NCI-H1436 treated with DMSO at 0.1 percent for 48 hours (cell line): ENCODE data around the gene AKIP1.
"Not testable (repeated sequence)": the region's sequence is repeated elsewhere in the genome, so short reads cannot be mapped to it uniquely, and the experiment has no call there.

ENCODE experiments used
- DNase-seq: peaks from one replicate; lab custom pipeline; 2025; lab: John Stamatoyannopoulos, UW

Gene AKIP1

GRCh38 chr11:8917157-8917825 lies 6.3 kb downstream of the AKIP1 start:
- no peak for DNase-seq

- DNase-seq = no peak
Observed at GRCh38 chr11:8922691-8923090, 11.7 kb downstream of the AKIP1 start.

GRCh38 chr11:8925711-8926110 lies 14.7 kb downstream of the AKIP1 start:
- DNase-seq = no peak

DNA sequence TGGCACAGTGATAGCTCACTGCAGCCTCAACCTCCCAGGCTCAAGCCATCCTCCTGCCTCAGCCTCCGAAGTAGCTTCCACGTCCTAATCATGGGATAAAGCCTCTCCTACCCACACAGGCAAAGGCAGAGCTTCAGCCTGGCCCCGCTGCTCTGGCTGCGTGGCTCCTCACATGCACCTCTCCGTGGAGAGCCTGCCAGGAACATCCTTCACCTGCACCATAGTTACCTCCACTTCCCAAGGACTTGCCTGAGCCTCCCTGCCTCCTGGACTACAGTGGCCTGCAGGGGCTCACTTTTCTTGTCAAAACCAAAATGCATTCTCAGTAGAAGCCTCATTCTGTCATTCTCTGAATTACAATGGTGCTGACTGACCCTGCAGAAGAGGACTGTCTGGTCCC lies 15.2 kb downstream of the AKIP1 start:
- no peak for DNase-seq

- no peak for DNase-seq
Observed at GRCh38 chr11:8927233-8927632, 16.2 kb downstream of the AKIP1 start.

DNA sequence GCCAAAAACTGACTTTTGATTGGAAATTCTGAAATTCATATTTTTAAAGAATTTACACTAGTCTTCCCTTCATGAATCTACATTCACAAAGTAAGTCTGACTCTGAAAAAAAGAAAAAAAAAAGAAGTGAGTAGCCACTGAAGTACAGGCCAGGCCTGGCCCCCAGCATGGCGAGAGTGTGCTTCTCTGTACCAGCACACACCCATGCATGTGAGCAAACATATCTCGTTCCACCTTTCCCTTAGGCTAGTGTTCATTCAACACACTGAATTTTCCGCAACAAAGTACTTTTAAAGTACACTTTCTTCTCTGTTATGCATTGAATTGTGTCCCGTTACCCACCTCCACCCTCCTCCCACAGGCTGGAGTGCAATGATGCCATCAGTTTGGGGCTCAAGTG lies 17.2 kb downstream of the AKIP1 start:
- DNase-seq = no peak

- DNase-seq = no peak
Observed at GRCh38 chr11:8928981-8929615, 18.1 kb downstream of the AKIP1 start.

DNA sequence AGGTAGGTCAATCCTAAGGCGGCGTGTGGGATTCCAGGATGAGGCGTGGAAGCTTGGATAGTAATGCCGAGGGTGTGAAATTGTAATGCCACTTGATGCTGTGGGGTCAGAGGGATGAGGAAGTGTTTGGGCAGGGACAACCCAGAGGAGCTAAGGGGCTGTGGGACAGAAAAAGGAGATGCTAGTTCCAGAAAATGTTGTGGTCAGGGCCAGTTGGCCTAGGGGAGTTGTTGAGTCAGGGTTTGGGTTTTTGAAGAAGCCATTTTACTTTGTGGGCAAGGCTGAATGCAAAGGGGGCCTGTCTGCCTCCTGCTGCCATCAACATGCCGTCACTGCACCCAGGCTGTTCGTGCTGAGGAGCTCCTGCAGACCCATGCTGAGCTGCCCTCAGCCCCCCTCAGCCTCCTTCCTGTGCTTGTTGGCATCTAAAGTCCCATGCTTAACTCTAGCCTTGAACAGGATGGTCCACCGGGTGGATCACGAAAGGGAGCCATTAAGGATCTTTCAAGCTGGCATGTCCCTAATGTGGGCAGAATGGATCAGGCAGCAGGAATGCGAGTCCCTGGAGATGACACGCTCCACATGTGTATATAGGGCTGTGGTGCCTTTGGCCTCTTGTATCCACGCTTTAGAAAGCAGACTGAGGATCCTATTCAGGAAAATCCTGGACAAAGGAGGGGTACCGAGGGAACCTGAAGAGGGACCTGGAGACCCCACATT lies 19.6 kb downstream of the AKIP1 start:
- DNase-seq = no peak

DNA sequence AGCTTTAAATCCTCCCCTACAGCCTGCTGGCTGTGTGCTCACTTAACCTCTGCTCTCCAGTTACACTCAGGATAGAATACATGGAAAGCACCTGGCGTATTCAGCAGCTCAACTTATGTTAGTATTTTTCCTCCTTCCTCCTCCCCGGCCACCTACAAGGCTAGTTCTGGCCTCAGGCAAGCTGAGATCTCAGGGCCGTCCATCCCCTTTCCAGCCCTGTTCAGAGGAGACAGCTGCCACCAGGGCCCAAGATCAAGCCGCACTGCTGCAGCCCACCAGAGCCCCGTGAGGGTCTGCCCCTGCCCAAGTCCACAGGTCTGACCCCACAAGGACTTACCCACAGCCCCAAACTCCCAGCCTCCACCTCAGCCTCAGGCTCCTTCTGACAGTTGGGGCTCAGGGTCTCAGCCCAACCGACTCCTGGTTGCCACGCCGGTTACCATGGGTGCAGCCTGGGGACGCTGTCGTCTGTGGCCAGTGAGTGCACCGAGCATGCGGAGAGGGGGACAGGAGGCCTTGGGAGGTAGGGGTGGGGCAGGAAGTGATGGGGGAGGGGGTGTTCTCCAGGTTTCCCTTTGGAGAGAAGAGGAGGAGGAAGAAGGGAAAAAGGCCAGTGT lies 21.7 kb downstream of the AKIP1 start, which contains the start of gene C11orf16:
TSS of gene C11orf16 (minus strand) at position 384 of the 617 bp plus-strand sequence. CDS start 639 bp downstream, outside the sequence.
- DNase-seq = no peak

DNA sequence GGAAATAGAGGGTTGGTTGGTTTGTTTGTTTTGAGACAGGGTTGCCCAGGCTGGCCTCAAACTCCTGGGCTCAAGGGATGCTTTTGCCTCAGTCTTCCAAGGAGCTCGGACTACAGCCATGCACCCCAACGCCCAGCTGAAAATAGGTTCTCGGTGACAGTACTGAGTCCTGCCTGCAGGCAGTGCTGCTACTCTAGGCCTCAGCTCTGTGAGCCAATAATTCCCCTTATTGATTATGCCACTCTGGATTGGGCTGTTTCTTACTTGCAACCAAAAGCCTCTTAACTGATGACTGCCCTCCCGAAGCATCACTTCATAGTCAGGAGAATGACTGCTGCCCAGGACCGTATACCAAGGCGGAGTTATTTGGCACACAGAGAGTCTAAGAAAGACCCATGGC lies 22.9 kb downstream of the AKIP1 start:
- DNase-seq = no peak

GRCh38 chr11:8934742-8935488 lies 23.9 kb downstream of the AKIP1 start:
- DNase-seq = no peak

DNA sequence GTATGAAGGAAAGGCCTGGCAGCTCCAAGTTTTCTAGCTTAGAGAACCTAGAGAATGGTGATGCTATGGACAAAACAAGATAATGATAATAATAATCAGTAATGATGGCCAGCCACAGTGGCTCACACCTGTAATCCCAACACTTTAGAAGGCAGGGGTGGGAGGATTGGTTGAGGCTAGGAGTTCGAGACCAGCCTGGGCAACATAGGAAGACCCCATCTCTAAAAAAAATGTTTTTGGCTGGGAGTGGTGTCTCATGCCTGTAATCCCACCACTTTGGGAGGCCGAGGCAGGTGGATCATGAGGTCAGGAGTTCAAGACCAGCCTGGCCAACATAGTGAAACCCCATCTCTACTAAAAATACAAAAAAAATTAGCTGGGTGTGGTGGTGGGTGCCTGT lies 24.8 kb downstream of the AKIP1 start:
- DNase-seq = not testable (repeated sequence)

- DNase-seq = no peak
Observed at GRCh38 chr11:8937159-8937558, 26.2 kb downstream of the AKIP1 start.

GRCh38 chr11:8937659-8938058 lies 26.7 kb downstream of the AKIP1 start:
- DNase-seq = no peak

DNA sequence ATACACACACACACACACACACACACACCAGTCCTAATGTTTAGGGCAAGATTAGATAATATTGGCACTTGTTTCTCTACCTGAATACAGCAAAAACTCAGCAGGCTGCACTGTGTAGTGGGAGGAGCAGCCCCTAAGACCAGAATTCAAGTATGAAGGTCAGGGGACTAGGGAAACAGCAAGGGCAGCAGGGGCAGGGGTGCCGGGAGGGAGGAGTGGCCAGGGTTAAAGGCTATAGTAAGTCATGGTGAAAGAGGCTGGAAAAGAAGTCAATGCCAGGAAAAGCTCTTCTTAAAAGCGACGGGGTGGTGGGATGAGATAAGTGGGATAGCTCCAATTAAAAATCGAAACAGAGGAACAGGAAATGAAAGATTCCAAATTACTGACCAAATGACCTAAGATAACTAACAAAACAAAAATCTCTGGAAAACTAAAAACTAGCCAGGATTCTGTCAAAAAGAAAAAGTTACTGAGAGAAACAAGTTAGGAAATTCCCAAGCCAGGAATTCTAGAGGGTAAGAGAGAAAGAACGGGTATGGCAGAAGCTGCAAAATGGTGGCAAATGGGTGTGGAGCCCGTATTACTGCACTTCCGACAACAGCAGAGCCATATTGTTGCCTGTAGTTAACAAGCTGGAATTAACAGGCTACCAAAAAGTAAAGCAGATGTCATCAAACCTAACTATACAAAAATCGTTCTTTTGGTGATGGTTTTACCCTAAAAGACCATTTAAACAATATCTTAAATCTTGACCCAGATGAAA lies 30.5 kb downstream of the AKIP1 start:
- no peak for DNase-seq

DNA sequence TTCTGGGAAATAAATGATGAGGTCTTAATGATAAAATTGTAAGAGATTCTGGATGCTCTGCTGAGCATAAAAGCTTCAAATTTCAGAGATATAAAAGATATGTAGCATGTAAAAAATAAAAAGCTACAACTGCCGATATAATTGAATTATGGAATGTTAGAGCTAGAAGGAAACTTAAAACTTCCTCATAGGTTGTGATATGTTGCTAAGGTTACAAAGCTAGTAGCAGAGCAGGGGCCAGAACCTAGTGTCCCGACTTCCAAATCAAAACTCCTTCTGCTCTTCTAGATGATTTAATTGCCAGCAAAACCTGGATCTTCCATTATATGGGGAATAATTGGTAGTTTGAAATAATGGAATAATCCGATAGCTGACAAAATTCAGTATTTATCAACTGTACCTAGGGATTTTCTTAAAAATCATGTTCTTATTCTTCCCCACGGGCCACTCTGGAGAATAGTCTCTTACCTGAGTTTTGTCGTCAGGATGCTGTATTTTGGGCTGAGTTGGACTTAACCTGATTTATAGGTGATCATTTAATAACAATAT lies 31.6 kb downstream of the AKIP1 start, which contains the start of gene ASCL3:
TSS of gene ASCL3 (minus strand) at position 499 of the 549 bp plus-strand sequence. CDS start 4,855 bp downstream, outside the sequence.
- no peak for DNase-seq

- no peak for DNase-seq
Observed at GRCh38 chr11:8947230-8947943, 36.4 kb downstream of the AKIP1 start.

- DNase-seq = no peak
Observed at GRCh38 chr11:8948886-8949285, 37.9 kb downstream of the AKIP1 start.

DNA sequence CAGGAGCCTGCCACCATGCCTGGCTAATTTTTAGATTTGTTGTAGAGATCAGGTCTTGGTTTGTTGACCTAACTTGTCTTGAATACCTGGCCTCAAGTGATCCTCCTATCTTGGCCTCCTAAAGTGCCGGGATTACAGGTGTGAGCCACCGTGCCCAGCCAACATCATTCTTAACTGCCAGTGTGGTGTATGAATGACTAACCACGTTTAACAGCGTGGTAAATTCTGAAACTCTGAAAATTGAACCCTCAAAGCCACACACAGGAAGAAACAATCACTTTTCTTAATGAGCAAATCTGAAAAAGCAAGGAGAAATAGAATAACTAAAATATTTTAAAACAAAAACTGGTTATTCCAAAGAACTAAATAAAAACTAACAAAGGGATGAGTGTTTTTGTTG lies 45.9 kb downstream of the AKIP1 start:
- DNase-seq = no peak

DNA sequence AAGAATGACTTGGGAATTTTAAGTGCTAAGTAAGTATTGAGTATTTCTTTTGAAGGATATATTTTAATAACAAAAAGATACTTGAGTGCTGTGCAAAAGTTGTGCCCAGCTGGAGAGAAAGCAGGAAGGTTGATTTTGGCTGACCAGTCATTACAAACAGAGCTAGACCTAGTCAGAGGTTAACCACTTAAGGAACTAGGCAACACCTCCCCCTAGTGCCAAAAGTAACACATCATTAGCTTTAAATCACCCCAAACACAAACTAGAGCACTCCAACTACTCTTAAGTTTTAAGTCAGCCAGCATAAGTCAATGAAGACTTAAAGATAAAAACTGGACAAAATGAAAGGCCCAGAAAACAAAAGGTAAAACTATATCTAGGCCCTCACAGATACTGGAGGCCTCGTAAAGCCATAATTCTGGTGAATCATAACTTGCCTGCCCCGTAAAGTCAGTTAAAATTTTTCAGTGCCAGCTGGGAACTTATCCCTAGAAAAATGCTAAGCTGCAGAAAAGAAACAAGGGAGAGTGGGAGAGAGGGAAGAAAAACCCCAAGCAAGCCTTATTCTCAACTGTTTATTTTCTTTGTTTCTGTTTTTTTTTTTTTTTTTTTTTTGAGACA lies 48.7 kb downstream of the AKIP1 start:
- DNase-seq = no peak
